H9 (cell line): ENCODE measurements around the gene DMD. TPM values are rescaled to one million over a fixed set of nuclear protein-coding genes. Genes with fewer than 3 reads are reported as not detected.

Experiments
- DNase-seq: peaks from one replicate; pipeline ENCODE4 v3.0.0-alpha.2; 2017
- H2AFZ ChIP-seq: one replicate; pipeline ENCODE4 v1.6.1; 2013; ENCODE audit warnings: mild to moderate bottlenecking, low read length, control low read depth, moderate library complexity
- H2AK5ac ChIP-seq: 2 replicates; pipeline ENCODE4 v1.6.1; 2013; ENCODE audit warnings: low read length, control low read depth, mixed read lengths; ENCODE audit not compliant: insufficient read length
- H2BK120ac ChIP-seq: one replicate; pipeline ENCODE4 v1.6.1; 2013; ENCODE audit warnings: low read depth, mild to moderate bottlenecking, low read length, control low read depth, inconsistent platforms; ENCODE audit not compliant: poor library complexity, severe bottlenecking
- H2BK12ac ChIP-seq: 2 replicates; pipeline ENCODE4 v1.6.1; 2013; ENCODE audit warnings: low read length, control low read depth, mixed read lengths, low read depth; ENCODE audit not compliant: insufficient read length
- H2BK15ac ChIP-seq: 2 replicates; pipeline ENCODE4 v1.6.1; 2013; ENCODE audit warnings: low read depth, low read length, control low read depth
- H2BK20ac ChIP-seq: one replicate; pipeline ENCODE4 v1.6.1; 2013; ENCODE audit warnings: low read depth, mild to moderate bottlenecking, low read length, control low read depth, inconsistent platforms; ENCODE audit not compliant: poor library complexity, severe bottlenecking
- H2BK5ac ChIP-seq: 2 replicates; pipeline ENCODE4 v1.6.1; 2013; ENCODE audit warnings: low read length, control low read depth, mixed read lengths; ENCODE audit not compliant: insufficient read length
- H3K14ac ChIP-seq: 2 replicates; pipeline ENCODE4 v1.6.1; 2013; ENCODE audit warnings: low read length, control low read depth; ENCODE audit not compliant: insufficient read depth
- H3K18ac ChIP-seq: 2 replicates; pipeline ENCODE4 v1.6.1; 2013; ENCODE audit warnings: low read depth, mild to moderate bottlenecking, mixed read lengths, low read length, control low read depth; ENCODE audit not compliant: insufficient read length
- H3K23ac ChIP-seq: 2 replicates; pipeline ENCODE4 v1.6.1; 2013; ENCODE audit warnings: low read length, control low read depth, mixed read lengths, low read depth; ENCODE audit not compliant: insufficient read length
- H3K23me2 ChIP-seq: 2 replicates; pipeline ENCODE4 v1.6.1; 2013; ENCODE audit warnings: low read depth, mild to moderate bottlenecking, mixed read lengths, low read length, control low read depth; ENCODE audit not compliant: insufficient read length, poor library complexity, severe bottlenecking
- H3K27ac ChIP-seq: 2 replicates; pipeline ENCODE4 v1.5.1; 2013; ENCODE audit warnings: low read length, control low read depth, mixed read lengths, low read depth; ENCODE audit not compliant: insufficient read length
- H3K27me3 ChIP-seq: 2 replicates; pipeline ENCODE4 v1.6.1; 2013; ENCODE audit warnings: low read length, control low read depth, inconsistent platforms; ENCODE audit not compliant: insufficient read depth
- H3K4ac ChIP-seq: 2 replicates; pipeline ENCODE4 v1.6.1; 2013; ENCODE audit warnings: low read depth, mild to moderate bottlenecking, control low read depth, inconsistent platforms, low read length, moderate library complexity
- H3K4me1 ChIP-seq: 2 replicates; pipeline ENCODE4 v1.6.1; 2013; ENCODE audit warnings: low read length, control low read depth, inconsistent platforms; ENCODE audit not compliant: insufficient read depth
- H3K4me2 ChIP-seq: 2 replicates; pipeline ENCODE4 v1.6.1; 2013; ENCODE audit warnings: low read length, control low read depth, mixed read lengths; ENCODE audit not compliant: insufficient read length, insufficient read depth
- H3K56ac ChIP-seq: 2 replicates; pipeline ENCODE4 v1.6.1; 2013; ENCODE audit warnings: low read depth, mild to moderate bottlenecking, mixed read lengths, low read length, control low read depth; ENCODE audit not compliant: insufficient read length
- H3K79me1 ChIP-seq: 2 replicates; pipeline ENCODE4 v1.6.1; 2013; ENCODE audit warnings: low read depth, mild to moderate bottlenecking, moderate library complexity, low read length, control low read depth, inconsistent platforms; ENCODE audit not compliant: insufficient read depth, poor library complexity, severe bottlenecking
- H3K79me2 ChIP-seq: 2 replicates; pipeline ENCODE4 v1.6.1; 2013; ENCODE audit warnings: low read length, control low read depth, inconsistent platforms; ENCODE audit not compliant: insufficient read depth
- H3K9ac ChIP-seq: 2 replicates; pipeline ENCODE4 v1.6.1; 2013; ENCODE audit warnings: low read length, control low read depth, mixed read lengths; ENCODE audit not compliant: insufficient read length; ENCODE audit errors: extremely low read depth
- H3K9me3 ChIP-seq: one replicate; pipeline ENCODE4 v1.6.1; 2013; ENCODE audit warnings: low read depth, low read length, inconsistent platforms; ENCODE audit not compliant: control insufficient read depth
- H3T11ph ChIP-seq: one replicate; pipeline ENCODE4 v1.6.1; 2013; ENCODE audit warnings: mild to moderate bottlenecking, low read length, control low read depth, inconsistent platforms
- H4K20me1 ChIP-seq: one replicate; pipeline ENCODE4 v1.6.1; 2013; ENCODE audit not compliant: control insufficient read depth, insufficient read length, insufficient read depth
- H4K5ac ChIP-seq: 2 replicates; pipeline ENCODE4 v1.6.1; 2013; ENCODE audit warnings: low read depth, mild to moderate bottlenecking, mixed read lengths, low read length, control low read depth; ENCODE audit not compliant: insufficient read length
- H4K8ac ChIP-seq: replicated peaks from 2 replicates; pipeline ENCODE4 v1.6.1; 2013; ENCODE audit warnings: low read length, control low read depth, mixed read lengths, low read depth; ENCODE audit not compliant: insufficient read length
- H4K91ac ChIP-seq: 2 replicates; pipeline ENCODE4 v1.6.1; 2013; ENCODE audit warnings: low read depth, mild to moderate bottlenecking, moderate library complexity, mixed read lengths, low read length, control low read depth; ENCODE audit not compliant: insufficient read length
- H3K27ac Mint-ChIP-seq, 3 experiments: 2 replicates in 2 of 3; 3 replicates in 1 of 3; pipeline ENCODE4 v1.8.0; 2020 to 2021; ENCODE audit warnings: mixed read lengths in 3 of 3, mild to moderate bottlenecking in 1 of 3, moderate library complexity in 1 of 3
- H3K27me3 Mint-ChIP-seq: 2 replicates; pipeline ENCODE4 v1.8.0; 2021; ENCODE audit warnings: low read depth, mild to moderate bottlenecking, moderate library complexity, mixed read lengths
- H3K36me3 Mint-ChIP-seq, 3 experiments: 2 replicates in 2 of 3; 3 replicates in 1 of 3; pipeline ENCODE4 v1.8.0; 2020 to 2021; ENCODE audit warnings: low read depth in 3 of 3, mixed read lengths in 3 of 3; ENCODE audit not compliant: insufficient read depth in 1 of 3
- H3K4me1 Mint-ChIP-seq, 2 experiments: 2 replicates each; pipeline ENCODE4 v1.8.0; 2020; ENCODE audit warnings: mixed read lengths in 2 of 2
- H3K4me3 Mint-ChIP-seq, 2 experiments: 2 replicates in 1 of 2; 3 replicates in 1 of 2; pipeline ENCODE4 v1.8.0; 2020 to 2021; ENCODE audit warnings: mild to moderate bottlenecking in 2 of 2, mixed read lengths in 2 of 2, moderate library complexity in 1 of 2
- H3K9me3 Mint-ChIP-seq, 2 experiments: 2 replicates in 1 of 2; 3 replicates in 1 of 2; pipeline ENCODE4 v1.8.0; 2020; ENCODE audit warnings: mild to moderate bottlenecking in 2 of 2, mixed read lengths in 2 of 2, moderate library complexity in 1 of 2
- CTCF ChIP-seq: fragments of 200-600 bp; sonication (generic); conservative IDR thresholded peaks from 3 replicates; pipeline ENCODE4 v1.8.0; 2021; ENCODE audit warnings: antibody characterized with exemption, mild to moderate bottlenecking
- WGBS: extraction: QIAGEN DNeasy Blood & Tissue Kit; methylation state at CpG from one replicate; pipeline ENCODE4 v1.1.7; 2013; ENCODE audit warnings: missing lambda C conversion rate, low lambda C conversion rate, mixed read lengths; ENCODE audit not compliant: insufficient read length; ENCODE audit errors: extremely low coverage; 5-methylcytosine and 5-hydroxymethylcytosine counted together
- total RNA-seq: library from RNA; stranded (reverse); gene quantifications from 2 replicates; pipeline ENCODE4 v1.2.1, GENCODE V29; 2021

DMD gene
- total RNA-seq, 1 experiment from 2014 or later: 3.8 TPM

DNA sequence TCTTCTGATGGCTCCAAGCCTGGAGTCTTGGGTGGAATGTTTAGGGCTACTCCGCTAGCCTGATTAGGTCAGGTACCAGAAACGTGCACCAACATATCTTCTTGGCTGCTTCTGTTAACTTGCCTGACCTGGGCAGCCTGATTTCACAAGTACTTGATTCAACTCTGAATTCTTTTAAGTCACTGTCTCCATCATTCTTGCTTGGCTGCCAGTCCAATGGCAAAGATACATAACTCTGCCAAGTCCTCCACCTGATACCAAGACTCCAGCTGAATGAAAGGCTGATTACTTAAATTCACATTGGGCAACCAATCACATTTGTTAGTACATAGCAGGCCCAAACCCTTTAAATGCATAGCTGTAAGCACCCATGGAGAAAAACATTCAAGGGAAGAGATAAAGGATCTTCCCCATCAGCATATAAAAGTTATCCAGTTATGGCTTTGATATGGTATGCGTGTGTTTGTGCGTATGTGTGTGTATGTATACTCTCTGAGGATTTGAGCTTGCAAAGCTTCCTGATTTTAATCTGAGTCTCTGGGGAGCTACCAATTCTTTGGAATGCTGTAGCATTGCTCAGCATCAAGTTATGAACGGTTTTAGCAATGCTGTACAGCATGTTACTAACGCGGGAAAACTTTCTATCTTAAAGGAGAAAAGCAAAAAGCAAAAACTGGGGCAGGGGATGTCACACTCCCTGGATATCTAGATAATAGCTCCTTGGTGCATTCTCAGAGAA is 917.2 kb downstream of the DMD start:
- Mint-ChIP-seq H3K9me3 (peaks cover 45 to 56% of the 10 kb centered on the region in 2 experiments), H3K4me3 (no peak overlapping the region), H3K4me1 (no peaks in the 10 kb centered on the region), H3K27me3 (no peaks in the 10 kb centered on the region), H3K27ac (no peak overlapping the region; a peak in 1 of 7 replicates), H3K36me3 (peaks cover 0 to 4% (median 2%) of the 10 kb centered on the region in 3 experiments; a peak in 1 of 7 replicates)
- H3K9me3 ChIP-seq: no peaks in the 10 kb centered on the region
- H3K27me3 ChIP-seq: no peaks in the 10 kb centered on the region
- H3K56ac ChIP-seq: no peak overlapping the region
- H2BK5ac ChIP-seq: no peak overlapping the region
- no peak overlapping the region for H3K14ac ChIP-seq
- H3K27ac ChIP-seq: no peak overlapping the region
- H3K79me2 ChIP-seq: no peaks in the 10 kb centered on the region
- no peak overlapping the region for H2BK15ac ChIP-seq
- WGBS: no CpG with 5 or more reads among the region's 7 CpGs
- no peak overlapping the region for H3T11ph ChIP-seq
- no peak overlapping the region for H4K5ac ChIP-seq
- no peaks in the 10 kb centered on the region for H4K20me1 ChIP-seq
- H3K79me1 ChIP-seq: no peaks in the 10 kb centered on the region
- no peak overlapping the region for H2AK5ac ChIP-seq
- no peak overlapping the region for H2AFZ ChIP-seq
- no peak overlapping the region for H3K9ac ChIP-seq
- DNase-seq: no peak
- H4K91ac ChIP-seq: no peak overlapping the region
- no peaks in the 10 kb centered on the region for H3K23me2 ChIP-seq
- H3K4me2 ChIP-seq: no peak overlapping the region
- H3K23ac ChIP-seq: no peak overlapping the region
- H4K8ac ChIP-seq: no peak overlapping the region
- TF ChIP-seq CTCF: no peak
- no peak overlapping the region for H2BK20ac ChIP-seq
- H3K18ac ChIP-seq: no peak overlapping the region
- H3K4me1 ChIP-seq: no peaks in the 10 kb centered on the region
- no peak overlapping the region for H2BK12ac ChIP-seq
- H3K4ac ChIP-seq: no peak overlapping the region
- H2BK120ac ChIP-seq: no peak overlapping the region
